Adrenal gland (tissue), 5 donors: ENCODE data around the gene ARL15.

ENCODE experiments used
- POLR2A ChIP-seq, 2 donors: fragments of 450-650 bp; IDR thresholded peaks; one replicate each; pipeline ENCODE4 v1.6.1; 2017; ENCODE audit warnings: antibody characterized with exemption in 2 of 2, mild to moderate bottlenecking in 2 of 2, moderate library complexity in 1 of 2
- TF ChIP-seq, protein P1 (sequence below), 6 experiments: fragments of 450-650 bp in 4 of 6; fragments of 200-600 bp in 2 of 6; sonication (generic) in 1 of 6; IDR thresholded peaks; 1 replicate in 5 of 6; 2 replicates in 1 of 6; pipeline versions ENCODE4 v1.5.1 to v1.8.0; 2016 to 2021; ENCODE audit warnings: antibody characterized with exemption in 6 of 6, mild to moderate bottlenecking in 2 of 6, moderate library complexity in 1 of 6
- donor health status: DM: no; HTN: no; CAD: no.

DNA sequence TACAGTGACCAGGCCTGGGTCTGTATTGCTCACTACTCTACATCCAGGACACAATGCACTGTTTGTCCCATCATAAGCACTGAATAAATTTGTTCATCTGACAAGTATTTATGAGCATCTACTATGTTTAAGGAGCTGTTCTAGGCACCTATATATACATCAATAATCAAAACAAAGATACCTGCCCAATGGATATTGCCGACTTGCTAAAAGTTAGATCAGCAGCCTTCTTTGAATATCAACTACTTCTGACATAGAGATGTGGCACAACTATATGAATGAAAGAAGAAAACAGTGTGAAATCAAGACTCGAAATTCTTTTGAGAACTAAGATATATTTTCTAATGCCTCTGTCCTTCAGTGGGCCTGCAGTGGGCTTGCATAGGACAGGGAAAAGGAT, 215.7 kb downstream of the ARL15 start:
- TF ChIP-seq, protein P1, sequence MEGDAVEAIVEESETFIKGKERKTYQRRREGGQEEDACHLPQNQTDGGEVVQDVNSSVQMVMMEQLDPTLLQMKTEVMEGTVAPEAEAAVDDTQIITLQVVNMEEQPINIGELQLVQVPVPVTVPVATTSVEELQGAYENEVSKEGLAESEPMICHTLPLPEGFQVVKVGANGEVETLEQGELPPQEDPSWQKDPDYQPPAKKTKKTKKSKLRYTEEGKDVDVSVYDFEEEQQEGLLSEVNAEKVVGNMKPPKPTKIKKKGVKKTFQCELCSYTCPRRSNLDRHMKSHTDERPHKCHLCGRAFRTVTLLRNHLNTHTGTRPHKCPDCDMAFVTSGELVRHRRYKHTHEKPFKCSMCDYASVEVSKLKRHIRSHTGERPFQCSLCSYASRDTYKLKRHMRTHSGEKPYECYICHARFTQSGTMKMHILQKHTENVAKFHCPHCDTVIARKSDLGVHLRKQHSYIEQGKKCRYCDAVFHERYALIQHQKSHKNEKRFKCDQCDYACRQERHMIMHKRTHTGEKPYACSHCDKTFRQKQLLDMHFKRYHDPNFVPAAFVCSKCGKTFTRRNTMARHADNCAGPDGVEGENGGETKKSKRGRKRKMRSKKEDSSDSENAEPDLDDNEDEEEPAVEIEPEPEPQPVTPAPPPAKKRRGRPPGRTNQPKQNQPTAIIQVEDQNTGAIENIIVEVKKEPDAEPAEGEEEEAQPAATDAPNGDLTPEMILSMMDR (IDR thresholded peaks at IDR 0.05) = no peak
- TF ChIP-seq POLR2A (IDR thresholded peaks at IDR 0.05) = no peak
